GM19035 (cell line): ENCODE measurements around the gene CPA2.
"Not testable (repeated sequence)": the region's sequence is repeated elsewhere in the genome, so short reads cannot be mapped to it uniquely, and the experiment has no call there.

Experiments used
- ATAC-seq: cut with Tn5 transposase; IDR thresholded peaks from one replicate; pipeline ENCODE4 v1.9.1; 2021; ENCODE audit not compliant: unreplicated experiment

The CPA2 gene

DNA sequence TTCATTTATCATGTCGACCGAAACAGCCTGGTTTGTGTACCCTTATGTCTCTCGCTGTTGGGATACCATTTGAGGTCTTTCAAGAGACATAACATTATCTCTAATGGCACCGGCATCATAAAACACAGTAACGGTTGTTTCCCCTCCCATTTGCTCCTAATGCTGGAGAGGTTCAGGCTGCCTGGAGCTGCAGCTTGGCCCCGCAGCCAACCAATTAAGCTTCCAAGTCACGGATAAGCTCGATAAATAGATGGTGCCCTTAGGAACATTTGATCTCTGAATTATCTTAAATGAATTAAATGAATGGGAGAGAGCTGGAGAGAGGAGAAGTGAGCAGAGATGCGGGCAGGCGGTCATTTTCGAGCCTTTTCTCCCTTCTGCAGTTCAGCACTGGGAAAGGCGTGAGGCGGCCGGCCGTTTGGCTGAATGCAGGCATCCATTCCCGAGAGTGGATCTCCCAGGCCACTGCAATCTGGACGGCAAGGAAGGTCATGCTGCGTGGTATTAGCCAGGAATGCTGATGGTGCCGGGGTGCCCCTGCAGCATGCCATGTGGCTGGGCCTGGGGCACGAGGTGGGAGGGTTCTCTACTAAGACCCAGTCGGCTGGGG is 38.9 kb downstream of the CPA2 start:
- no peak for ATAC-seq

GRCh38 chr7:130309986-130310385 is 43.3 kb downstream of the CPA2 start:
- no peak for ATAC-seq

DNA sequence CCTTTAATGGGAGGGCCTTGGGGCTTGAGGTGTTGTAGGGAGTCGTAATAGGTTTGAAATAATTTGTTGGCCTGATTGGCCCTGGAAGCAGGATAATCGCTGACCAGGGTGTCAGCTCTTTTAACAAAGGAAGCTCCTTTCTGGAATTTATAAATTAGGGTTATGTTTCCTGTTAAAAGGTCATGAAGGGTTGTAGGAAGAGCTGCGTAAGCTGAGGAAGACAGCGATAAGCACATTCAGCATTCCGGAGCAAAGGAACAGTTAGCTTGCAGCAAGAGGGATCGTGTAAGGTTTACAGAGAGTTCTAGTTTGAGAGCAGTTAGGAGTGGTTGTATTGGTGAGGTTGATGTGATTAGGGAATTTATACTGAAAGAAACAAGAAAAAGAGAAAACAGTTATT is 47.6 kb downstream of the CPA2 start:
- ATAC-seq = no peak

DNA sequence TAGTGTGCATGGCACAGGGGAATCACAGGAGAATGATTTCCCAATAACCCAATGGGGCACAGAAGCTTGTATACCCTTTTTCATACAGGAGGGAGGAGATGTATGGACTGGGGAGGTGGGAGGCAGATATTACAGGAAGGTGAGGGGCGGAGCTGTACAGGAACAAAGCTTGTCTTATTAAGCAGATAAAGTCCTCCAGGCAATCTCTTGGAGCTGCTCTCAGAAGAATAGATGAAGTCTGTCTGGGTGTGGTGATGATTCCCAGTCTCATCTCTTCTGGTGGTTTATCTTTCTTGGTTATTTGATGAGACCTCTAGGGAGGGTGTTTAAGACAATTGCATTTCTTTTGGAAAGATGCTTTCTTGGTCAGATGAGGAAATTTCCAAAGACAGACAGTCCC is 52.9 kb downstream of the CPA2 start:
- no peak for ATAC-seq

GRCh38 chr7:130321542-130322229 is 55.0 kb downstream of the CPA2 start:
- ATAC-seq = not testable (repeated sequence)

DNA sequence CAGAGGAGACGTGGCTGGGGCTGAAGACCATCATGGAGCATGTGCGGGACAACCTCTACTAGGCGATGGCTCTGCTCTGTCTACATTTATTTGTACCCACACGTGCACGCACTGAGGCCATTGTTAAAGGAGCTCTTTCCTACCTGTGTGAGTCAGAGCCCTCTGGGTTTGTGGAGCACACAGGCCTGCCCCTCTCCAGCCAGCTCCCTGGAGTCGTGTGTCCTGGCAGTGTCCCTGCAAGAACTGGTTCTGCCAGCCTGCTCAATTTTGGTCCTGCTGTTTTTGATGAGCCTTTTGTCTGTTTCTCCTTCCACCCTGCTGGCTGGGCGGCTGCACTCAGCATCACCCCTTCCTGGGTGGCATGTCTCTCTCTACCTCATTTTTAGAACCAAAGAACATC is 56.0 kb downstream of the CPA2 start:
- no peak for ATAC-seq

GRCh38 chr7:130324306-130324943 is 57.8 kb downstream of the CPA2 start:
- ATAC-seq = no peak

DNA sequence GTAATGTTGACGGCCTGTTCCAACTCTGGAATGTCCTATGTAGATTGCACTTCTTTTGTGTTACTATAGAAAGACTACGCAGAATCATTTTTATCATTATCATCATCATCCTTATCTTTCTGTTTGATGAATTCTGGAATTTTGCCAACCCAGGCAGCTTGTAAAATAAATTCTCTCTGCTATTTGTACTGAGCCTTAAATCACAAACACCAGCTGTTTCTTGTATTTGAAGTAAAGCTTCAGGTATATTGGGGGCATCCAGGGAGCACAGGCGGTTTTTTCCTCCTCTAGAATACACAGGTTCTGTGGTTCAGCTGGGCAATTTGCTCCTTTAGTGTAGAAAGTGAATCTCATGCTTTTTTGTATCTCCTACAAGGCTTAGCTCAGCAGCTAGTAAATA is 63.0 kb downstream of the CPA2 start:
- ATAC-seq = no peak

DNA sequence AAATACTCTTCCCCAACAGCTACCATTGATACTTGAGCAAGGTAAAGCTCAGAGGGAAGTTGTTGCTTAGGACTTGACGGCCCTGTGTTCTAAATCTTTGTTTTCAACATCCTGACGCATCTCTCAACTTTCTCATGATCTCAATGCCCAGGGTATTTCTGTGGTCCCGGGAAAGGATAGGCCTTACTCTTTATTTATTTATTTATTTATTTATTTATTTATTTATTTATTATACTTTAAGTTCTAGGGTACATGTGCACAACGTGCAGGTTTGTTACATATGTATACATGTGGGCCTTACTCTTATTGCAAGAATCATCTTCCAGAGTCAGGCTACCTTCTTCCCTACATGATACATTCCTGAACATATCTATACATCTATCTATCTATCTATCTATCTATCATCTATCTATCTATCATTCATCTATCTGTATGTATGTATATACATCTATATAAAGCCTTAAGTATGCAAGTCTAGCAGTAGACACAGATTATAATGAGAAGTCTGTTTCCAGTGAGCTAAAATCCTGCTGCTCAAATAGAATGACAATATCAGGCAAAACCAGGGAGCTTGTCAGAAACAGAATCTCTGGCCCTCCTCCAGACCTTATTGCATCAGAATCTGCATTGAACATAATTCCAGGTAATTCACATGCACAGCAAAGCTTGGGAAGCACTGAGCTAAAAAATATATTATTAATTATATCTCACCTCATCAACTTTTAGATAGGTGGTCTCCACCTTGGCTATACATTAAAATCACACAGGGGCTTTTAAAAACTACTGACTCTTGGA is 65.8 kb downstream of the CPA2 start:
- no peak for ATAC-seq

- ATAC-seq = no peak
Measured at GRCh38 chr7:130333832-130334231, 67.2 kb downstream of the CPA2 start.

GRCh38 chr7:130334274-130334673 is 67.6 kb downstream of the CPA2 start:
- ATAC-seq = no peak

GRCh38 chr7:130337410-130337971 is 70.8 kb downstream of the CPA2 start:
- no peak for ATAC-seq

- no peak for ATAC-seq
Measured at GRCh38 chr7:130338233-130338632, 71.6 kb downstream of the CPA2 start.
